ENCODE data around the gene SULT1B1.
A peak's percentile ranks its signal among the peaks of the same experiment; 100 is the strongest.
"Not testable (repeated sequence)": the region's sequence is repeated elsewhere in the genome, so short reads cannot be mapped to it uniquely, and the experiment has no call there.

Gene SULT1B1

GRCh38 chr4:69760455-69760854, at the start of gene SULT1B1:
TSS of gene SULT1B1 (minus strand) at chr4:69760620. CDS start at chr4:69755217, 5,403 bp downstream.
- DNase-seq, result peak; percentile 65

GRCh38 chr4:69800599-69800998, 40.2 kb upstream of the SULT1B1 start:
- DNase-seq, result no peak

- no peak for DNase-seq
Observed at GRCh38 chr4:69799337-69799736, 38.9 kb upstream of the SULT1B1 start.

- DNase-seq, result no peak
Observed at GRCh38 chr4:69793732-69794131, 33.3 kb upstream of the SULT1B1 start.

DNA sequence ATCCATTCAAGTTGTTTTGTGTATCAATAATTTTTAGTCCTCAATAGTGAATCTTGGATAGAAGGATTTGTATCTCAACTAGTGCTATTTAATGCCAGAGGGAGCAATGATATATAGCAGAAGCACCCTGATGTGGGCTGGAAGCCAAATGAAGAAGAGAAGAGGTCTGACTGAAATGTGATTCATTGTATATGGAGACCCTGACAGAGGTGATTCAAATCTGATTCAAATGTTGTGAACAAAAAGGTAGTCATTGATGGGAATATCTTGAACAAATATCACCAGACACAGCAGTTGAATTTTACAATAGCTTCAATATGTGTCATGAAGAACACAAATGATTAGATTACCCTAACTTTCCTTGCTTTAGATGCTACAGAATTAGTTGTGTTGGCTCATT, 27.5 kb upstream of the SULT1B1 start:
- no peak for DNase-seq

- no peak for DNase-seq
Observed at GRCh38 chr4:69786547-69786946, 26.1 kb upstream of the SULT1B1 start.

GRCh38 chr4:69785211-69785831, 24.9 kb upstream of the SULT1B1 start:
- no peak for DNase-seq

- DNase-seq, result no peak
Observed at GRCh38 chr4:69782651-69783310, 22.4 kb upstream of the SULT1B1 start.

DNA sequence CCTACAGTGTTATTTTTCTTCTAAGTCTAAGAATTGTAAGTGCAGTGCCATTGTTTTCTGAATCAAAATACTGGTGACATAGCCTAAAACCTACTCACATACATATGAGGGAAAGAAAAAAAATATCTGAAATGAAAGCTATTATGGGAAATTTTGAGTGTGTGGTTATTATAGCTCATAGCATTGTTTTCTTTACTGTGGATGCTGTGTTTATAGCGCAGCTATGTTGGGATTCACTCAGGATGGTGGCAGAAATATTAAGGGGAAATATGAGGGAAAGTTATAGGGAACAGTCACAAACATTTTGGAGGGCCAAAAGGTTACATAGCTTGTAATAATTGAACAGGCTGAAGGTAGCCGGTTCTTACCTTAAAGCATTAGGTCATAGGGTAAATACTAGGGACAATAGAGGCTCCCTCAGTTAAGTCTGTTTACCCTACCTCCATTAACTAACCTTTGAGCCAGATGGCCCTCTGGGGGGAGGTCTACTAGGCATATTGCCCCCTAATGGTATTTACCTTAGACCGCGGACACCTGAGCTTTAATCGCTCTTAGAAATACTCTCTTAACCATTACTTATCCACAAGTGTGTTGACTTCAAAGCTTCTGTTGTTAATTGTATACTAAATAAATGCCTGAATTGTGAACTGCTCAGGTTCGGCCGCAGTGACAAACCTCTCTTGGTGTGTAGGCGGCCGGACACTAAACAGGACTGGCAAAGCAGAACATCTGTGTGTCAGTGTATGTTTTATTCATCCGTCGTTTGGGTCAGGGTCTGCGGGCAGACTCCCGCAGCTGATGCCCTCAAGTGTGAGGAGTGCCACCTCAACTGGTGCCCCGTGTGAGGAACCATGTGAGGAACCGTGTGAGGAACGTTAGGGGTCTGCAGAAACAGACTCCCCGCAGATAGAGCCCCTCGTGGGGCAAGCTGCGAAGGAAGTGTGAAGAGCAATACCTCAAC, 21.3 kb upstream of the SULT1B1 start:
- DNase-seq, result no peak

GRCh38 chr4:69780141-69780540, 19.7 kb upstream of the SULT1B1 start:
- no peak for DNase-seq

DNA sequence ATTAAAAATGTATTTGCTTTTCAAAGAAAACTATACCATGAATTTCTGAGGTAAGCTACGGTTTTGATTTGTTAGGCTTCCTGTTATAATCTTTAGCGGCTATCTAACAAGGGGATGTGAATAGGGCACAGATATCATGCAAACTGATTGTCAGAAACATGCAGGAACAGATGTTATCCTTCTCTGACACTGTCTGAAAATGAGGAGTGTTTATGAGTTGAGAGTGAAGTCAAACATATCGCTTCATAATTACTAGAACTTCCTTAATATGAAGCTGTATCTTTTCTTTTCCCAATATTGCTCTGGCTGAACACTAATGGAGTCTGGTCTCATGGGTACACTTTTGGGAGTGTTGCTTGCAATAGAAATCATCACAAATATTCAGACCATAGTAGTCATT, 16.3 kb upstream of the SULT1B1 start:
- DNase-seq, result no peak

- DNase-seq, result no peak
Observed at GRCh38 chr4:69775321-69775867, 15.0 kb upstream of the SULT1B1 start.

DNA sequence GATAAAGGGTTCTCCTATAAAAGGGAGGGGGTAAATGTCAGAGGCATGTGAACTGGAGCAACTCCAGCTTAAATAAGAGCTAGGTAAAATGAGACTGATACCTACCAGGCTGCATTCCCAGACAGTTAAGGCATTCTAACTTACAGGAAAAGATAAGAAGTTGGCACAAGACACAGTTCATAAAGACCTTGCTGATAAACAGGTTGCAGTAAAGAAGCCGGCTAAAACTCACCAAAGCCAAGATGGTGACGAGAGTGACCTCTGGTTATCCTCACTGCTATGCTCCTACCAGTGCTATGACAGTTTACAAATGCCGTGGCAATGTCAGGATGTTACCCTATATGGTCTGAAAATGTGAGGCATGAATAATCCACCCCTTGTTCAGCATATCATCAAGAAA, 13.1 kb upstream of the SULT1B1 start:
- DNase-seq, result no peak

DNA sequence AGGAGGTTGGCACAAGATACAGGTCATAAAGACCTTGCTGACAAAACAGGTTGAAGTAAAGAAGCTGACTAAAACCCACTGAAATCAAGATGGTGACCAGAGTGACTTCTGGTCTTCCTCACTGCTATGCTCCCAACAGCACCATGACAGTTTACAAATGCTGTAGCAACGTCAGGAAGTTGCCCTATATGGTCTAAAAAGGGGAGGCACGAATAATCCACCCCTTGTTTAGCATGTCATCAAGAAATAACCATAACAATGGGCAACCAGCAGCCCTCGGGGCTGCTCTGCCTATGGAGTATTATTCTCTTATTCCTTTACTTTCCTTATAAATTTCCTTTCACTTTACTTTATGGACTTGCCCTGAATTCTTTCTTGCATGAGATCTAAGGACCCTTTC, 8.1 kb upstream of the SULT1B1 start:
- DNase-seq, result not testable (repeated sequence)

- no peak for DNase-seq
Observed at GRCh38 chr4:69765751-69766150, 5.3 kb upstream of the SULT1B1 start.

- DNase-seq, result peak; percentile 9
Observed at GRCh38 chr4:69764311-69764710, 3.9 kb upstream of the SULT1B1 start.

DNA sequence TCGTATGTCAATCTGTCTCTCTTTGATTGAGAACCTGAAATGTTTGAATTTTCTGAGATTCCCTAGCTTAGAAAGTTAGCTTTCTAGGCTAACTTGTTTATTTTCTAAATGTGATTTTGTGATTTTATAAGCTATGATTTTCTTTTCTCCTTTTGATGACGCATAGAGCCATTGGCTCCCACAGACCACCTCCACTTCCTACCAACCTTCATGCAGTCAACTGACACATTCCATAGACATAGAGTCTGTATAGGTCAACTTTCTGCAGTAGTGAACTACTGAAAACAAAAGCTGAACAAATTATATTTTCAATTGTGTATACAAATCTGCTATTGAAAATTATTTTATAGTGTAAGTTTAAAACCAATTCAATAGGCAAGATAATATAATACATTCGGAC, 2.8 kb upstream of the SULT1B1 start:
- no peak for DNase-seq

DNA sequence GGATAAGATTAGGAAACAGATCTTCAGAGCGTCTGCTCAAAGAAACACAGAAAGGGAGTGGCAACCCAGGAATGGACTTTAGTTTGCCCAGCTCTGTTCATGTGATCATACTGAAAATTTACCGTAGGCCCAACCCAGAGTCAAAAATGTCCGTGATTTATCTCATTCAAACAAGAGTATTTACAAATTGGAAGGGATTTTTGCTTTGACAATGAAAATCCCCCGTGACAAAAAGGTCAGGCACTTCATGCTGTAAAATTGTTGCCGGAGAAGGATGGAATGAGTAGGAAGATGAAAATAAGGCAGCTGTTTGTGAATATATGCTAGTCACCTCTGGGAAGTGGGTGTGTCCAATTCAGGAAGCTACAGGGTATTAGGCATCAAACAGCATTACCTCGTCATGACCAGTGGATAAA, 1.2 kb downstream of the SULT1B1 start:
- DNase-seq, result no peak

GRCh38 chr4:69757464-69757863, 3.0 kb downstream of the SULT1B1 start:
- no peak for DNase-seq

DNA sequence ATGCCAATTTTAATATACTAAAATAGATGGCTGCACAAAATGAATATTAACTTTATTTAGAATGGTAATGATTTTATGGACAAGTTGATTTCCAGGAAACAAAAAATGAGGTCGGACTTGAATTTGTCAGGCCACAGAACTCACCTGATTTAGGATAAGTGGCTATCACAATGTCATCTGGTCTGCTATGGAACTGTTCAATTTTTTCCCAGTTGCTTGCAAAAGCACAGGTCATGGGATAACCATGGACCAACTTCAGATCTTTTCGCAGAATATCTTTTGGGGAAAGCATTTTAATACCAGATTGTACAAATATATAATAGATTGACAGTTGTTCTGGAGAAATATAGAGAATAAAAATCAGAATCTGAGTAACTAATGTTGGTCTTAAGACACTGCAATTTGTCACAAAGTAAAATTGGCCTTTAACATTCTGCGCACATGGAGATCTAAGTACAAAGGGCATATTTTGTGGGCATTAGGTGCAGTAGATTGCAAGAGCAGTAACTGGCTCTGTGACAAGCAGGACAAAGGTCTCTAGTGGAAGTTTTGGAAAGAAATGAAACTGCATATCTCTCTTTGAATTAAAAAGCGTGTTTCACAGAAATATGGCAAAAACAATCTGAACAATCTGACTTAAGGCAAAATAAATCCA, 5.4 kb downstream of the SULT1B1 start:
- DNase-seq, result no peak

- DNase-seq, result no peak
Observed at GRCh38 chr4:69753686-69754085, 6.7 kb downstream of the SULT1B1 start.

- no peak for DNase-seq
Observed at GRCh38 chr4:69750346-69750745, 10.1 kb downstream of the SULT1B1 start.

DNA sequence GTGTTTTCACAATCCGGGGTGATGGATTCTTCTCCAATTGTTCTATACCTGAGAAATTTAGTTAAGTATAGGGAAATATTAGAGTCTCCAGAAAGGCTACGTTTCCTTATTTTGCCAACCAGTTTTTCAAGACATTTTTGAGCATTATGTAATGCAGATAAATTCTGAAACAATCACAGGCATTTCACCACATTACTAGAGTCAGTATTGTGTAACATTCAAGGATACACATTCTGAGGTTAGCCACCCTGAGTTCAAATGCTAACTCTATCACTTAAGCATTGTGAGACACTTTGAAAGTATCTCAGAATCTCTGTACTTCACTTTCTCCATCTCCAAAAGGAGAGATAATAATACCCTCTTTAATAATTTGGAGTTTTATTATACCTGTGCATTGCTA, 10.6 kb downstream of the SULT1B1 start:
- peak; percentile 65 for DNase-seq
